Measurements from ENCODE around the gene CAMK4.

GRCh38 chr5:111486926-111487325, 262.7 kb downstream of the CAMK4 start:
- TF ChIP-seq, protein P1, sequence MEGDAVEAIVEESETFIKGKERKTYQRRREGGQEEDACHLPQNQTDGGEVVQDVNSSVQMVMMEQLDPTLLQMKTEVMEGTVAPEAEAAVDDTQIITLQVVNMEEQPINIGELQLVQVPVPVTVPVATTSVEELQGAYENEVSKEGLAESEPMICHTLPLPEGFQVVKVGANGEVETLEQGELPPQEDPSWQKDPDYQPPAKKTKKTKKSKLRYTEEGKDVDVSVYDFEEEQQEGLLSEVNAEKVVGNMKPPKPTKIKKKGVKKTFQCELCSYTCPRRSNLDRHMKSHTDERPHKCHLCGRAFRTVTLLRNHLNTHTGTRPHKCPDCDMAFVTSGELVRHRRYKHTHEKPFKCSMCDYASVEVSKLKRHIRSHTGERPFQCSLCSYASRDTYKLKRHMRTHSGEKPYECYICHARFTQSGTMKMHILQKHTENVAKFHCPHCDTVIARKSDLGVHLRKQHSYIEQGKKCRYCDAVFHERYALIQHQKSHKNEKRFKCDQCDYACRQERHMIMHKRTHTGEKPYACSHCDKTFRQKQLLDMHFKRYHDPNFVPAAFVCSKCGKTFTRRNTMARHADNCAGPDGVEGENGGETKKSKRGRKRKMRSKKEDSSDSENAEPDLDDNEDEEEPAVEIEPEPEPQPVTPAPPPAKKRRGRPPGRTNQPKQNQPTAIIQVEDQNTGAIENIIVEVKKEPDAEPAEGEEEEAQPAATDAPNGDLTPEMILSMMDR (IDR thresholded peaks at IDR 0.05; ENCODE audit: low read depth, low read length): no peak
- TF ChIP-seq EZH2phosphoT487 (IDR thresholded peaks at IDR 0.05; ENCODE audit: low read depth): no peak

Measured in OCI-LY3 (cell line).